Putamen (tissue), 1 donor: ENCODE measurements around the gene FOXN3.

Experiments
- DNase-seq: peaks from one replicate; pipeline ENCODE4 v3.0.0-alpha.2; 2016; ENCODE audit warnings: low spot score

The FOXN3 gene

DNA sequence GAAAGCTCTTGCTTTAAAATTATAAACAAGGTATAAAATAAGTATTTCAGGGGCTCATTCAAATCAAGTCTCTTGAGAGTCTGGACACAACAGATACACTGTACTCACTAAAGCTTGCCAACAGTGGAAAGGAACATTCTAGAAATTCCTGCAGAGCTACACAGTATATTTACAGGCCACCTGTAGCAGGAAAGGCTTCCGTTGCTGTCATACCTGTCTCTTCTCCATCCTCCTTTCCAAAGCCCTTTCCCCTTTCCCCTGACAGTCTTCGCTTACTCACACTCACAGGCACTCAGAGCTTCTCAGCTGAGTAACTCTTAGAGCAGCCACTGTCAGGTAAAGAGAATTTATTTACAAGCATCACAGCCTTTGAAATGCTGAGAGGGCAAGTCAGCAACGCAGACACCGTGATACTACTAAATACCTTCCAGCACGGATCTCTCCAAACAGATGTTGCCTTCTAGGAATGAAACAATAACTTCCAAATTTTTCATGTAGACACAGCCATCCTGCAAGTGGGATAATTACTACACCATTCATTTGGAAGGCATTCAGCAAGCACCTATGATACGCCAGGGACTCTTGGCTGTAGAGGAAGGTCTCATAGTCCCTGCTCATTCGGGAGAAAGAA is 167.9 kb downstream of the FOXN3 start:
- DNase-seq = no peak

DNA sequence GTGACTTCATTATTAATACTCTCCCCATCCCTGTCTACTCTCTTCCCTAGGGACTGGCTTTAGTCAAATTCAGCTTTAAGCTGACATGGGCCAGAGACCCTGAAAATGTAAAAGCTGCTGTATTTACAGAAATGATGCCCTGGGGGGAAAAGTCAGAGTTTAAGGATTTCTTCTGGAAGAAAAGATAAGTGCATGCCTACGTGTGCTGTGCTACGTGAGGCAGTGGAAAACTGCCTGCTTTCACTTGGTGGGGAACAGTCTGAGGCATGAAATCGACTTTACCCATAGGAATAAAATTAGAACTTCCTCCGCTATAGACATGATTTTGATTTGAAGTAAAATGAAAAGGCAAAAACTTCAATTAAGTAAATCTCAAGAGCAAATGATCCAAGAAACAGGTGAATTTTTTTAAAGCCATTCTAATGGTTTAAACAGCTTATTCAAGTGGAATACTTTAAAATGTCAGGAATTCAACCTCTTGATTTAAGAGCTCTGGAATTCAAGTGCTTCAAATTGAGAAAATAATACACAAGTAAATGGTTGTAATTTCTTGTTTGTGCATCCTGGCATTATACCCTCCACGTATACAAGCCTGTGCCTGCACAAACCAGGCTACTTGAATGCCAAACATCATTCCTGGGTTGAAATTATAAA is 168.5 kb downstream of the FOXN3 start:
- no peak for DNase-seq

DNA sequence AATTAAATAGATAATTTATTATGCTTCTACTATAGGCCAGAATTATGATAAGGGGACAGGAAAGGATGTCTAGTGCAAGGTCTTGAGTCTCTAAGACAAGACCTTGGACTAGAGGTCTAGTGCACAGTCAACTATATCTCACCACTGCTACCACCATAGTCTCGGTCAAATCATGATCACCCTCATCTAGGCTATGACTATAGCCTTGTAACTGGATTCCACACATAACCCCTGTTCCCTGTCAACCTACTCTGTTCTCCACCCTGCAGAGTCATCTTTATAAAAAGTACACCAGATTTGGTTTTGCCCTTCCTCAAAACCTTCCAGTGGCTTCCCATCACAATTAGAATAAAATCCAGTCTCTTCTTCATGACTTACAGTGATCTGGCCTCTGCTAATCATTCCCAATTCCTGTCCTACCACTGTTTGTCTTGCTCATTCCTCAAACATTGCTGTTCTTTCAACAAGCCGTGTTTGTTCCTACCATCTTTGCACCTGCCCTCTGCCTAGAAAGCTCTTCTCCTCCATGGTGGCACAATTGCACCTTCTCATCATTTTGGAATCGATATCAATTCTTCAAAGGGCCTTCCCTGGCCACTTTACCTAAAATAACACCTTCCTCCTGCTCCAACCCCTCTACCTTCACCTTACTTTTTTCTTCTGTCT is 169.4 kb downstream of the FOXN3 start:
- DNase-seq = no peak

DNA sequence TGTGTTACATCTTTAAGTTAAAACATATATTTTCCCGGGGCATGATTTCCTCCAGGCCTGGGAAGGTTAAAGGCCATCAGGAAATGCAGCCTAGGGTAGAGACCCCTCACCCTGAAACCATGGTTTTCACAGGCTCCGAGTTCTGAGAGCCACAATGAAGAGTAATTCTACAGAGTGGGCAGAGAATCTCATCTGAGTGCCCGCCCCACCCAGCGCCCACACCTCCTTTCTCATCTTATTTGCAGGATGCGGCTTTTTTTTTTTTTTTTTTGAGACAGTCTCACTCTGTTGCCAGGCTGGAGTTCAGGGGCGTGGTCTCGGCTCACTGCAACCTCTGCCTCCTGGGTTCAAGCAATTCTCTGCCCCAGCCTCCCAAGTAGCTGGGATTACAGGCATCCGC is 170.7 kb downstream of the FOXN3 start:
- no peak for DNase-seq

DNA sequence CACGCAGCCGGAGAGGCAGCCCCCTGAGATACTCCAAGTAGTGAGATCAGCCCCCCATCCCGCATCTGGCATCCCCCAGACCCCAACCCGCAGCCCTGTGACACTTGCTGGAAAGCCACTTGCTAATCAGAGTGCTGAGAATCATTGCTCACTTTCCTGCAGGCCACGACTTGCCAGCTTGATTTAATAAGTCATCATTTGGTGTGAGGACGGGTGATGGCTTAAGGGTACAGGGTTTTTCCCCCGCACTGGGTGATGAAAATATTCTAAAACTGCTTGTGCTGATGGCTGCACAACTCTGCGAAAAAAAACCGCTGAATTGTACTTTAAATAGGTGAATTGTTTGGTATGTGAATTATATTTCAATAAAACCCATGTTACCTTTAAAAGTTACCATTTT is 171.2 kb downstream of the FOXN3 start:
- DNase-seq = no peak

DNA sequence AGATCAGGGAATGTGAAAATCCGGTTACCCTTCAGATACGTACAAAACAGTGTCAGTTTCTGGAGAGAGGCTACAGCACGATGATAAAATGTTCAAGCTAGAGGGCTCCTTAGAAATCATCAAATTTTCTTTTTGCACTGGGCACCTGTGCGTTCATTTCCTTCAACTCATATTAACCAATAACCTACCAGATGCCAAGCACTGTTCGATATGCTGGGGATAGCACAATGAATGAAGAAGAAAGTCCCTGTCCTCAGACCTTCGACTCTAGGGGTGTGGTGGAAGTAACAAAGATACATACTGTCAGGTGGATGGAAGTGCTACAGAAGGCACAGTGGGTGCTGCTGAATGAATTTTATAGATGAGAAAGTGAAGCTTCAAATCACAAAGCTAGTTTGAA is 172.3 kb downstream of the FOXN3 start:
- no peak for DNase-seq

DNA sequence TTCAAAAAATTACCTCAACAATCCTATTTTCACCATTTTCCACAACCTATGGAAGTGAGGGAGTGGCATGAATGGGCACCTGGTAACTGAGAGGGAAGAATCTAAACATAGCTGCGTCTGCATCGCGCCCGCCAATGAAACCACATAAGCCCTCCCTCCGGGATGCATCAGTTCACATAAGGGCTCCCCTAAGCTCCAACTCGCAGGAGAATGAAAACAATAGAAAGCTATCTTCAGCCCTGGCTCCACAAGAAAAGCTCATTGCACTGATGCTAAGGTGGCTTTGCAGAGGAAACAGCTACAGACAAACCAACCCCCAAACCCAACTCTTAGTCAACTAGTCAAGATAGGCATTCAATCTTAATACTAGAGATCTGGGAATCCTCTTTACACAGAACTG is 173.3 kb downstream of the FOXN3 start:
- DNase-seq = no peak

DNA sequence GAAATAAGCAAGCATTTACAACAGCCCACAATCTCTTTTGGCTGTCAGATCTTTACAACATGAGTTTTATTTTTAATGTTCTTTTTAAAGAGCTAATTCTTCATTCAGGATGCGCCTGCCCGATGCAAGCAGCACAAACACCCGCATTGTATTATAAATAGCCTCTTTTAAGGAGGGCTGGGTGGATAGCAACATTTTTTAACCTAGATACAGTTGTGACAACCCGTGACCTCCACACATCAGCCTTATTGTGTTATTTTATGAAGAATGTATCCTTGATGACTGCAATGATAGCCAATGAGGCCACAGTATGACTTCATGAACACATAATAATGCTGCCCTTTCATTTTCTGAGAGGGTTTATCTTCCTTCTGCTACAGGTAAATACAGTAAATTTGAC is 173.7 kb downstream of the FOXN3 start:
- DNase-seq = no peak

DNA sequence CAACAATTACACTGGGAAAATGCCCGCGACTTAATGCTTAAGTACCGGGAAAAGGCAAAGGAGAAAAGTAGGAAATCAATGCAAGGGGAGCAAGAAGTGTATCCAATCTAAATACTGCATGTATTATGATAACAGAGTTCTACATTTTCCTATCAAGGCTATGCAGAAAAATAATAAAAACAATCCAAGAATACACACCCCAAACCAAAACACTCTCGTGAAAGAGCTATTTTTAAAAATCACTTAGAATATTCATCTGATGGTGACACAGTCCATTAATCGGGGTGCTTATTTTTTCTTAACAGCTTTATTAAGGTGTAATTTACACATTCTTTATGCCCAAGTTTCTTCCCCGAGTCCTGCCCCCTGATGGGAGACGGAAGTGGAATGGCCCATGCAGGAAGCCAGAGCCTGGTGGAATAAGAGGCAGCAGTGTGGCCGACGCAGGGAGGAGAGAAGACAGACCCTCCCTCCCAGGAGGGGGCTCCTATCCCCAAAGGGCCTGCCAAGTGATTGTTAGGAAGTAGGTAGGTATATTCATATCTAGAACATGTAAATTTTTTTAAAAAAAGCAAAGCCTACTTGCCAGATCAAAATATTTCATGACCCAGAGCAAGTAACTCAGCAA is 174.3 kb downstream of the FOXN3 start:
- DNase-seq = no peak

DNA sequence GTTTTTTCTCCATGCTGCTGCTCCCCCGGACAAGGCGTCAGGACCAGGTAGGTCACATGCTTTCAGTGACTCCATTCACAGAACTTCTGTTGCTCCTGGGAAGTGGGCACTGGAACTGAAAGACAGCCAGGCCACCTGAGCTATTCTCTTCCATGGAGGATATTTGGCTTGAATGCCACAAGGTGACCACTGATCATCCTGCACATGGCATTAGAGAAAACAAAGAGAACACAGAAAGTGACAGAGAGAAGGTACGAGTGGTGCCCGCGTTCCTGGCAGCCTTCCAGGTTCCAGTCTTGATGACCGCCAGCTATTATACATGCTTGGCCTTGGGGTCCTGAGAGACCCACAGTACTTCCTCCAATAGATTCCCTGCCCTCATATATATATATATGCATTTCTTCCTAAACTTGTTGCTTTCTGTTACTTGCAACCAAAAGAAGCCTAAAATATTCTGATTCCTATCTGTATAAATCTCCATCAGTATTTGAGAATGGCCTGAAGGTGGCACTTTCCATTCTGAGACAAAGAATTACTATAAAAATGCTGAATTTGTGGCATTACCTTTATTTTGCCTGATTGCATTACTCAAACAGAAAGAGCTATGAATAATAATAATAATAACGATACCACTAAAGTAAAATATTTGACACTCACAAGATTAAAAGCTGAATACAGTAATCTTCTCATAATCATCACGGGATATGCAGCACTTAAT is 174.9 kb downstream of the FOXN3 start:
- DNase-seq = no peak

DNA sequence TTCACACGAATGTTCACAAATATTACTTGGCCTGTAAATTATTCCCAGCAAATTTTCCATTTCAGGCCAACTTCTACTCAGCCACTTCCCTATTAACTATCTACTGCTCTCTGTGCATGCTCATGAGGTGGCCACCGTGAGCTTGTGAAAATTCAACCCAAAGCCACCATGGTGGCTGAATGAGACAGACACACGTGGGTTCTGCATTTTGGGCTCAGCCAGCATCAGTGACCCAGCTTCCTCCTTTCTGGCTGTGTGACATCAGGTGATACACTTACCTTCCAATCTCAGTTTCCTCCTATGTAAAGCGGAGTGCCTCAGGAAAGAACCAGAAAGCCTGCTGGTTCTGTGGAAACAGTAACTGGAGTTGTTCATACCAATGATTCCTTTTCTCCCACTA is 175.8 kb downstream of the FOXN3 start:
- no peak for DNase-seq

DNA sequence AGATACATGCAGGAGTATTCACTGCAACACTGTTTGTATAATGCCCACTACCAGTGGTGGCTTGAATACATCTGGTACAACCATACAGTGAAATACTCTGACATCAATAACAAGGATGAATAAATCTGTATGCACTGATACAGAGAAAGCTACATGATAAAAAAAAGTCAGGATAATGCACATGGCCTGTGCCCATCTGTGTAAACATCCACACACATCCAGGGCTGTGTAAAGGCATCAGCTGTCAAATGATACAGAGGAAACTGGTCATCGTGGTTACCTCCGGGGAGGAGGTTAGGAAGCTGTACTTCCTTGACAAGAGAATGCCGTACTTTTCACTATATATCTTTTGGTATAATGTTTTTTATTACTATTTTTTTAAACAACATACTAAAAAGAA is 176.6 kb downstream of the FOXN3 start:
- DNase-seq = no peak

DNA sequence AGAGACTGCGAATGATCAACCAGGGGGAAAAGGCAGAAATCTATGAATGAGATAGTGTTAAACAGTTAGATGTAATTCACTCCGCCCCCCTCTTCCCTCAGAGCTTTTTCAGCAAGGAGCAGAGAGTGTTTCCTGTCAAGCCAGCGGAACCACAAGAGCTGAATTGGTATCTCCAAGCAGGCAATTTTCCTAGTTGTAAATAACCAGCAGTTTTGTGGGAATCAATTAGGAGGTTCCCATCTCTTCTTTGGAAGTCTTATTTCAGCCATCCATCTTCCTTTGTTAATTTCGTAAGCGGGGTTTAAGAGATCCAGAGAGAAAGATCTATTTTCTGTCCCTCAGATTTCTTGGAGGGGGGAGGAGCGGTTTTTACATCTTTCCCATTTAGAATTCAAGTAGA is 178.0 kb downstream of the FOXN3 start:
- DNase-seq = no peak

DNA sequence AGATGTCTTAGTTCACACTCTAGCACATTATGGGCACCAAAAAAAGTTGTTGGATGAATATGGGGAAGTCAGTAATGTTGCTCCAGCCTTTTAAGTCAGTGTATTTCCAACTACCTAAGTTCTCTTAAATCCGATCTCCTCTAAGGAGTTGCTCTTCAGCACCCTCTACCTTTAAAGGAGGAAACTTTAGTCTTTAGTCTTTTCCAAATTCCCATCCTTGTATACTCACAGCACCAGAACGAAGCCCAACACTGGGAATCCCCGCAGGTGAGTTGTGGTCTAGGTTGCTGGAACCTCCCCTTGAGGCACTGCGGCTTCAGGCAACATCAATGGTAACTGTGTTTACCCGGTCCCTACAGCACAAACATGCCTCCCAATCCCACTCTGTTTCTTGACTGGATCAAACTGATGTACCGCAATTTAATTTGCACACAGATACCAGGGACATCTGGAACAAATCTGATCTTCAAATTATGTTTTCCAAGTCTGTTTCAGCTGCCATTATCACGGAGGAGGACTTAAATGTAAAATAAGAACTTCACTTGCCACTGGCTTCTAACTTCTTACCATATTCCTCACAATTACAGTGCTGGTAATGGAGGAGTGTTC is 179.0 kb downstream of the FOXN3 start:
- DNase-seq = no peak

DNA sequence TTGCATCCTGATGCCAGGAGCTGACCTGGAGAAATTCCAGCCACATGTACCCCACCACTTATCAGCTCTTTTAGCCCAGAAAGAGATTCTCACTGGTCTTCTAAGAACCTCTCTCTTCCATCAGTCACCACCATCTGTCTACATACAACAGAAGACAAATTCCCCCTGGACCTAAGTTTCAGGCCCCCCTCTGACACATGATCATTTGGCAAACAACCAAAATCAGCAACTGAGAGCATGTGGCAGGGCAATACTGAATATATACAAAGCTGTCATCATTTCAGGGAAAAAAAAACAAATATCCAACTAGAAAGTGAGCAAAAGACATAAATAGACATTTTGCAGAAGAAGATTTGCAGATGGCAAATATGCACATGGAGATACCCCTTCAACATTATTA is 180.2 kb downstream of the FOXN3 start:
- no peak for DNase-seq

DNA sequence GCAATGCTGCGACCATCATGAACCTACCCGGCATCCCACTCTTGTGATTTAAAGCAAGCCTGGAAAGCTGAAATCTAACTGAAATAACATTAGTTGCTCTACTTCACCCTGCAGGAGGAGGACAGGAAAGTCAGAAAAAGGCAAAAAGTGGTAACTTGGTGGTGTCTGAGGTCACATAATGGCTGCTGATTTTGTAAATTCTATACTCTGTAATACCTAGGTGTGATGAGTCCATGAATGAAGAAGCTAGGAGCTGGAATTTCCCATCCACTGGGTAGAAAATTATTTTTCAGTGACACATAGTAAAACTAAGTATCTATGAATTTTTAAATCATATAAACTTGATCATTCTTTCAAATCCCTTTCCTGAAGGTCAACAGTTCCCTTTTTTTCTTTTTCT is 183.8 kb downstream of the FOXN3 start:
- DNase-seq = no peak

DNA sequence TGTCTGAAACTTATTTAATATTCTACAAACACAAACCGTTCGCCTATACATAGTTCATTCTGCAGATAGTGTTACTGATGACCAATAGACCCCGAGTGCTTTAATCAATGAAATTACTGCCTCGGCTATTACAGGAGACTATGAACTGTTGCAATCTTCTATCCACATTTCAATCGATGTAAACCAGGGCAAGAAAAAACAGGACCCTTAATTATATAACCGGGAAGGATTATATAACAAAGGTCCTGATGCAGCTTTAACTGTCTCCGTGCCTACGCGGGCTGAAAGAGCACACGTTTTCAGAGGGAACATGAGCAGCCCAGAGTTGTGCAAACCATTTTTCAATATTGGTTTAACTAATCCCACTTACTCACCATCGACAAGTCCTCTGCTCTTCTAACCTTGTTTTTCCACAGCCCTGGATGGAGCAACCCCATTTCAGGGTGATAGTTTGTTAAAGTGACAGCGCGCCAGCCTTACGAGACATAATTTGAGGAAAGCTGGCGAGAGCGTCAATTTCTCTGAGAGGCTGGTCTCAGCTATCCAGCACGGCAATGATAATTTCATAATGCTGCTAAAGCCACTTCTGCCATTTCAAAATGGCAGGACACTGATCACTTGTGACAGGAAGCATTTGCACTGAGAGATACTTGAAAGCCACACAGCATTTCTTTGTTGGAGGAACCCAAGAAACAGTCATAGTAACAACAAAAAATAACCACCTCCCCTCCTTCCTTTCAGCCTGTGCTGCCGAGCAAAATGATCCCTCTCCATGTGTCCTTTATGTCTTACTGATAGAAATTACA is 184.6 kb downstream of the FOXN3 start:
- DNase-seq = no peak

DNA sequence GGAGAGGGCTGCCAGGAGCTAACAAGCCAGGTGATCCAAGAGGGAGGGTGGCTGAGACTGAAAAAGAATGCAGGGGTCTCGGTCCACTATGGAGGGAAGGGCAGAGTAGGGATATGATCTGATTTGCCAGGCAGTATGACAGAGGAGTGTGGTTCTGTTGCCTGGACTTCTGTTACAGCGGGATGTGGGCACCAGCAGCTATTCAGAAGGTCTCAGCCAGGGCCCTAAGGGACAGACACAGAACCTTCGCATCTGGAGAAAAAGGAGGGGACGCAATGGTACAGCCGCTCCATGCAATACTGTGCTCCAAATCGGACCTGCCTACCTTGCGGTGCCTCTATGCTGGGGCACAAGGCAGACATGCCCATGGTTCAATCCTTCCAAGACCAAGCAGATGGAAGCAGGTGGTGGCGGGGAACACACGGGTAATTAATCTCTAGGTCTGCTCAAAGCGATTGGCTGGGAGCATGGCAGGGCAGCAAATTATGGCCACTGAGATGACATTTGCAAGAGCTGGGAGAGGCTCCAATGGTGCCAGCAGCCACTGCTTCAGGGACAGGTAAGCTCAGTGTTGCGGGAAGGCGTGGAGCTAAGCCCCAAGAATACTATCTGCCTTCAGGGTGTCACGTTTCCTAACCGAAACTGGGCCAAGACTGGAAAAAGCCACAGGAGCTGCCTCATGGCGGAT is 185.5 kb downstream of the FOXN3 start:
- DNase-seq = no peak

DNA sequence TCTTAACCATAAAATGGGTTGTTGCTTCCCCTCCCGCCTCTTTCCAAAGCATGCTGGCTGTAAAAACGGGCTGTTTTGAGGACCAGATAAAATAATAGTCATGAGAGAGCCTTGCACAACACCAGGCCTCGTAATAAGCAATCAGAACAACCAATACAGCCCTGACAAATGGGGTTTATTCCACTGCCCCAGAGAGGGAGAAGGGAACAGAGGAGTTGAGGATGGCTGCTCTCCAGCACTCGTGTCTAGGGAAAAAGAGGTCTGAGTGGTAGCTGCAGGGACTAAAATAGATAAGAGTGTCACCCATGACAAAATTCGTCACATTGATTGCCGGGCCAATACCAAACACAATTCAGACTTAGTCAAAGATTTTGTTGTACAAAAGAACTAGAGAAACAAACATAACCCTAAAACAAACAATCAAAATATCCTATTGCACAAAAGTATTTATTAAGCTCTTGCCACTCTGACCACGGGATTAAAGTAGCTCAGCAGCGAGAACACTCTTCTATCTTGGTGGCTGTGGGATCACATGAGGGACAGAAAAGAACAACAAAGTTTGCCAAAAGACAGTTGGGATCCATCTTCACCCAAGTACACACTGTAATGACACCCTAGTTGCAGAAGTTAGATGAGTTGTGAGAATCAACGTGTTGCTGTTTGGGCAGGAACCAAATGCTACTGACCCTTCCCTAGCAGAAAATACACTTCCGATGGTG is 188.0 kb downstream of the FOXN3 start:
- no peak for DNase-seq

DNA sequence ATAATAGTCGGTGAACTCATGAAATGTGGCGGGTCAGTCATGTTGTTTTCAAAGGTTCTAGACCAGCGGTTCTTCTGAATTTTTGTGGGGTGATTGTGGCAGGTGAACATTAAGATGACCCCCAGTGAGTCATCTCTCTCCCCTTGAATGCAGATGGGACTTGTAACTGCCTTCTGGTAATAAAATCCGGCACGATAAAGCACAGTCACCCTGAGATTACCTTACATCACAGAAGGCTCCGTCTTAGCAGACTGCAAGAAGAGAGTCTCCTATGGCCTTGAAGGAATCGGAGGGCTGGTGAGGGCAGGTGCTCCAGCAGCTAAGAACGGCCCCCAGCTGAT is 189.6 kb downstream of the FOXN3 start:
- no peak for DNase-seq
